Glomerular visceral epithelial cell (primary cell): ENCODE measurements around the gene ZNF74.
"Not testable (repeated sequence)": the region's sequence is repeated elsewhere in the genome, so short reads cannot be mapped to it uniquely, and the experiment has no call there.

Experiments
- DNase-seq: peaks from one replicate; pipeline ENCODE4 v3.0.0-alpha.2; 2016; ENCODE audit errors: extremely low spot score

The ZNF74 gene

DNA sequence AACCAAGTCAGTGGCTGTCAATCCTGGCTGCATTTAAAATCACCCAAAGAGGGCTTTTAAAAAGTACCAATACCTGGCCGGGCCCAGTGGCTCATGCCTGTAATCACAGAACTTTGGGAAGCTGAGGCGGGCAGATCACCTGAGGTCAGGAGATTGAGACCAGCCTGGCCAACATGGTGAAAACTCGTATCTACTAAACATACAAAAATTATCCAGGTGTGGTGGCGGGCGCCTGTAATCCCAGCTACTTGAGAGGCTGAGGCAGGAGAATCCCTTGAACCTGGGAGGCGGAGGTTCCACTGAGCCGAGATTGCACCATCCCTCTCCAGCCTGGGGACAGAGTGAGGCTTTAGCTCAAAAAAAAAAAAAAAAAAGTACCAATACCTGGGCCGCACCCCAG, 17.7 kb upstream of the ZNF74 start:
- not testable (repeated sequence) for DNase-seq

DNA sequence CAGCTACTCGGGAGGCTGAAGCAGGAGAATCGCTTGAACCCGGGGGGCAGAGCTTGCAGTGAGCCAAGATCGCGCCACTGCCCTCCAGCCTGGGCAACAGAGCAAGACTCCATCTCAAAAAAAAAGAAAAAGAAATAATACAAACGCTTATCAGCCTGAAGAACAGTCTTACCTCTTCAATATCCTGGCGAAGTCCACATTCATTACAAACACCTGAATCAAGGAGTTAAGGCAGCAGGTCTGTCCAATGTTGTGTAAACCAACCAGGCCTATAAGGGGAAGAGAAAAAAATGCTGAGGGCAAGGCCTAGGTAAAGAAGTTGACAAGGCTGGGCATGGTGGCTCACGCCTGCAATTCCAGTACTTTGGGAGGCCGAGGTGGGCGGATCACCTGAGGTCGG, 17.0 kb upstream of the ZNF74 start:
- DNase-seq: not testable (repeated sequence)

DNA sequence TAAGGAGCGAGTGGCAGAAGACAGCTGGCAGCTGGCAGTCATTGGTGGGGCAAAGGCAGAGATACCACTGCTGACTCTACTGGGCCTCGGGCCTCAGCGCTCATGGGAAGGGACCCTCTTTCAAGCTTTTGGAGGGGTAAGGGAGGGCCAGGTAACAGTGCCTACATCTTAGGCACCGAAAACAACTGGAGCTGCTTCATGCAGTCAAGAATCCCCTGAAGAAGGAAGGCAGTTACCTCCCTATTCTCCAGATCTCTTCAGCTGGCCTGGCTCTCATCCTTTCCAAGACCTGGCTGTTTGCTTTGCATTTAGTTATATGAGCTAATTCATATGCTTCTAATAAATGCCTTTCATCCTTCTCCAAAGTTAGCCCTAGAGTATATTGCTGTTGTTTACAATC, 15.8 kb upstream of the ZNF74 start:
- no peak for DNase-seq

DNA sequence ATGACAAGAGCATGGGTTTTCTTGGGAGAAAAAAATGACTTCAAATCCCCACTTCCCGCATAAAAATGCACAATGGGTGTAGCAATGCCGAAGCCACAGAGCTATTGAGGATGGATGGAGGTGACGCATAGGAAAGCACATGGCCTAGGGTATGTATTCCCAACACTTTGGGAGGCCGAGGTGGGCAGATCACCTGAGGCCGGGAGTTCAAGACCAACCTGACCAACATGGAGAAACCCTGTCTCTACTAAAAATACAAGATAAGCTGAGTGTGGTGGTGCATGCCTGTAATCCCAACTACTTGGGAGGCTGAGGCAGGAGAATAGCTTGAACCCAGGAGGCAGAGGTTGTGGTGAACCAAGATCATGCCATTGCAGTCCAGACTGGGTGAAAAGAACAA, 15.3 kb upstream of the ZNF74 start:
- not testable (repeated sequence) for DNase-seq

DNA sequence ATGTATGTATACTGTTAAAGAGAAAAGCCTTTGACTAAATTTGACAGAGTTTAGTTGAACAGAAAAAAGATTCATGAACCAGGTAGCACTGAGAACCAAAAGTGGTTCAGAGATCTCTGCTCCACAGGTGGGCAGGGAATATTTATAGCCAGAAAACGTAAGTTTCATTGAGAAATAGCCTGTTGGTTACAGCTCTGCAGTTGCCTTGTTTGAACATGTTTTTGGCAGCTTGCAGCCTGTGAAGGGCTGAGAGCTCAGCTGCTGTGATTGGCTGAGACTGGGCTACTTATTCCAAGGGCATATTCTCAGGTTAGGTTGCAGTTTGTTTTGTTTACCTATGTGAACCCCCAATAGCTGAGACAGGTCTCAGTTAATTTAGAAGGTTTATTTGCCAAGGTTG, 13.5 kb upstream of the ZNF74 start:
- DNase-seq: no peak

DNA sequence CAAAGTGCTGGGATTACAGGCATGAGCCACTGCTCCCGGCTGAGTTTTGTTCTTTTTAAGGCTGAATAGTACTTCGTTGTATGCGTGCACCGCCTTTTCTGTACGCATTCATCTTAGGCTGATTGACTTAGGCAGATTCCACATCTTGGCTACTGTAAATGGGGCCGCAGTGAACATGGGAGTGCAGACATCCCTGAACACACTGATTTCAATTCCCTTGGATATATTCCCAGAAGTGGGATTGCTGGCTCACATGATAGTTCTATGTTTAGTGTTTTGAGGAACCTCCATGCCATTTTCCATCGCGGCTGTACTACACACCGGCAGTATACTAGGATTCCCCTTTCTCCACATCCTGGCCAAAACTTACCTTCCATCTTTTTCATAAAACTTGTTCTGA, 10.4 kb upstream of the ZNF74 start:
- no peak for DNase-seq

DNA sequence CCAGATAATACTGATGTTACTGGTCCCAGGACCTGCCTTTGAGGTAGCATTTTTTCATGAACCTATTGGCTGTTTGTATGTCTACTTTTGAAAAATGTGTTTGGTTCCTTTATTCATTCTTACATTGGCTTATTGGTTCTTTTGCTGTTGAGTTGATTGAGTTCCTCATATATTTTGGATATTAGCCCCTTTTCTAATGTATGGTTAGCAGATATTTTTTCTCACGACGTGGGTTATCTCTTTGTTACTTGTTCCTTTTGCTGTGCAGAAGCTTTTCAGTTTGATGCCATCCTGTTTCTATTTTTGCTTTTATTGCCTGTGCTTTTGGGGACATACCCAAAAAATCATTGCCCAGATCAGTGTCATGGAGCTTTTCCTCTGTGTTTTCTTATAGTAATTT, 9.8 kb upstream of the ZNF74 start:
- DNase-seq: no peak

DNA sequence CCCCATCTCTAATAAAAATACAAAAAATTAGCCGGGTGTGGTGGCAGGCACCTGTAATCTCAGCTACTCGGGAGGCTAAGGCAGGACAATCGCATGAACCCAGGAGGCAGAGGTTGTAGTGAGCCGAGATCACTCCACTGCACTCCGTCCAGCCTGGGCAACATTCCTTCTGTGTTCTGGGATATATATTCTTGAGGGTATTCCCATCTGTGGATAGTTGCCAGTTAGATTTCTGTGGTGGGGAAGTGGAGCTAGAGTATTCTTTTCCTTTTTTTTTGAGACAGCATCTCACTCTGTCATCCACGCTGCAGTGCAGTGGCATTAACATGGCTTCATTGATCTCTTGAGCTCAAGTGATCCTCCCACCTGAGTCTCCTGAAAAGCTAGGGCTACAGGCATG, 9.1 kb upstream of the ZNF74 start:
- DNase-seq: no peak

DNA sequence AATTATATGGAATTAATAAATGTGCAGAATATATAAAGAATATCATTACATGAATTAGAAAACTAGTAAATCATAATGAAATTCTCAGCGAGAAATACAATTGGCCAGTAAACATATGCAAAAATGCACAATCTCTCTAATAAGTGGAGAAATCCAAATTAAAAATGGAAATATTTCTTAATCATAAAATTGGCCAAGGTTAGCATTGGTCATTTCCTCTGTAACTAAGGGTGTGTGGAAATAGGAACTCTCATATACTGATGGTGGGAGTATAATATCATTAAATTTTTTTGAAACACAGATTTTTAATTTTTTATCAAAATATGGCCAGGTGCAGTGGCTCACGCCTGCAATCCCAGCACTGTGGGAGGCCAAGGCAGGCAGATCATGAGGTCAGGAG, 7.6 kb upstream of the ZNF74 start:
- DNase-seq: no peak

DNA sequence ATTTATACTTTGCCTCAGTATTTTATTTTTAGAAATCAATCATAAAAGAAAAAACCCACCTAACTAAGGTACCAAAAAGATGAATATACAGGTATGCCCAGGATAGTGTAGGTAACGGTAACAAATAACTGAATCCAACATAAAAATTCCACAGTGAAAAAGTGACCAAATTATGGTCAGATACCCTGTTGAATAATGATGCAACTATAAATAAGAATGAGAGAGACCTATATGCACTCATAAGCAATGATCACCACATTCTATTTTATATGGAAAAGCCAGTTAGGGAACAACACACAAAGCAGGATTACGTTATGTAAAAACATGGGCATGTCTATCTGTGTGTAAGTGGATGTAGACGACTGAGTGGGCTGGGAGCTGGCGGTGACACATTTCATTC, 7.0 kb upstream of the ZNF74 start:
- no peak for DNase-seq

DNA sequence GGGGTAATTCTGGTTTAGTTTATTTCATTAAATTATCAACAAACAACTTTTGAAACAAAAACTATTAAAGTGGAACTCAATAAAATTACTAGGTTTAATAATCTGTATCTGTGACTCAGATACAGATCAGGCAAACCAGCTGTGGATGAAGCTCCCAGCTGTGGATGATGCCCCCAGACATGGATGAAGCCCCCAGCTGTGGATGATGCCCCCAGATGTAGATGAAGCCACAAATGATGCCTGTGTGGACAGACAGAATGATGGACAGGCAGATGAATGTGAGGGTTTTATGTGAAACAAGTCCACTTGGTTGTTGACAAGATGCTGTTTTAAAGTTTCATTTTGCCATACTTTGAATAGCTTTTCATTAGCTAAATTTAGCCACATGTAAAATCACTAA, 5.8 kb upstream of the ZNF74 start:
- no peak for DNase-seq

DNA sequence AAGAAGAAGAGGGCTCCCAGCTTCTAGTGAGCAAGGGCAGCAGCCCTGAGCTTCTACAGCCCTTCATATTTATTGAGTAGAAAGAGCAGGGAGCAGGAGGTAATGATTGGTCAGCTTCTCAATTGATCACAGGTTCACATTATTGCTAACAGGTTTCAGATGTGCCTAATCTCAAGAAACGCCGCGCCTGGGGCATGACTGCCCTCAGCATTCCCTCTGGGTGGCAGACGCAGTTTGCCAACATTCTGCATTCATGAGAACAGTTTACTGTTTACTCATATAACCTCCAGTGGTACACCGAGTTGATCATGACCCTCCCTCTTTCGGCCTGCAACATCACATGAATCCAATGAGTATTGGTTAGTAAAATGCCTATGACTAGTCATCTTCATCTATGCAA, 4.7 kb upstream of the ZNF74 start:
- no peak for DNase-seq

DNA sequence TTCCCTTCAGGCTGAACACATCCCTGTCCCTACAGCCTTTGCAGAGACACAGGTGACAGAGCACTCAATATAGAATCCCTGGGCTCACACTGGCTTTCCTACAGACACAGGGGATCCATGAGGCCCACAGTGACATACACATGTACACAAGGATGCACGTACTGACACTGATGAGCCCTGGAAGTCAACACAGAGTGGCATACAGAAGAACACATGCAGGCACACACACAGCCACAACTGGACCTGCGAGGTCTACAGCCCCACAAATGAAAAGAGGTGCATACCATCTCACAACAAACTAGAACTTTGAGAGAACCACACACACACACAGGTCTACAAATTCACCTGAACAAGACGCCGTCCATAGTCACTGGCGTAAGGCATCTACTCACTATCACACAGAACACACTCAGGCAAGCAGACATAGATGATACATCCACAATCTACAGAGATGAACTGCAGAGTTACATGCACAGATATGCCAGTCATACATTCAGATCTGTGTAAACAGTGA, 3.5 kb upstream of the ZNF74 start:
- DNase-seq: no peak

DNA sequence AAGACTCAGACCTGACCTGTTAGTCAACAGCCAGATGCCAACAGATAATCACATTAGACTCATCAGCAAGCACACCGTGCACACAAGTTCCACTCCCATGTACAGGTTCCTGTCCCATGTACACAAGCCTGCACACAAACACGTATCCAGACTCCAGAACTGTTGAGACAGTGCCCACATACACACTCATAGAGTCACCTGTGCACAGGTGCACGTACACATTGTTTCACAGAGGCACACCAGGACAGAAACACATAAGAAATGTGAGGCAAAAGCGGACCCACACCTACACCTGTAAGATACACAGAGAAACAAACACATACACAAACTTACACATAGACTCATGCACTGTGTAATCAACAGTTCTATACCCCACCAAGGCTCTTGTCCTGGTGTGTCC, 2.7 kb upstream of the ZNF74 start:
- DNase-seq: no peak

DNA sequence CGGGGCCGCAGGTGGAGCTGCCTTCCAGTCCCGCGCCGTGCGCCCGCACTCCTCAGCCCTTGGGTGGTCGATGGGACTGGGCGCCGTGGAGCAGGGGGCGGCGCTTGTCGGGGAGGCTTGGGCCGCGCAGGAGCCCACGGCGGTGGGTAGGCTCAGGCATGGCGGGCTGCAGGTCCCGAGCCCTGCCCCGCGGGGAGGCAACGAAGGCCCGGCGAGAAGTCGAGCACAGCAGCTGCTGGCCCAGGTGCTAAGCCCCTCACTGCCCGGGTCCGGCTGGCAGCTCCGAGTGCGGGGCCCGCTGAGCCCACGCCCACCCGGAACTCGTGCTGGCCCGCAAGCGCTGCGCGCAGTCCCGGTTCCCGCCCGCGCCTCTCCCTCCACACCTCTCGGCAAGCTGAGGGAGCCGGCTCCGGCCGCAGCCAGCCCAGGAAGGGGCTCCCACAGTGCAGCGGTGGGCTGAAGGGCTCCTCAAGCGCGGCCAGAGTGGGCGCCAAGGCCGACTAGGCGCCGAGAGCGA, 1.5 kb upstream of the ZNF74 start:
- not testable (repeated sequence) for DNase-seq

DNA sequence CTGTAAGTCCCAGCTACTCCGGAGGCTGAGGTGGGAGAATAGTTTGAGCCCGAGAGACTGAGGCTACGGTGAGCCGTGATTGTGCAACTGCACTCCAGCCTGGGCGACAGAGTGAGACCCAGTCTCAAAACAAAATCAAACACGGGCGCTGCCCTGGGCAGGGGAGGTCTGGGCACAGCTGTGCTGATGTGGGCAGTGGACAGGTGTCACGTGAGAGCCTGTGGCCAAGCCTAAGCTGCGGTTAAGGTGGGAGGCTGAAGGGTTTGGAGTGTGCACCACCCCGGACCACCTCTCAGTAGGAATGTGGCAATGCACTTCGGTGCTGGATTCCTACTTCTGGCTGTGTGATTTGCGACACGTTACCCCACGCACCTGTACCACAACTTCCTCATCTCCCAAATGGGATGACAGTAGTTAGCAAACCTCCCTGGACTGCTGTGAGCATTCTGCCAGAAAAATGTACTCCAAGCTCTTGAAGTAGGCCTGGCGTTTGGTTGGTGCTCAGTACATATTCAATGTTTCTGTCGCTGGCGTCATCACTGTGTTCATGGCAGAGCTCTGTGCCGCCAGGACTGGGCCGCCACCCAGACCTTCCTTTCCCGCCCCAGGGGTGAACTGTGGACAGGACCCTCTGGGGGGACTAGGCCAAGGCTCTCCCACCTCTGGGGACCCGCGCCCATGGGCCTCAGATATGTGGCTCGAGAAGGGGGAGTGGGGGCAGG, 807 bp upstream of the ZNF74 start:
- DNase-seq: no peak

DNA sequence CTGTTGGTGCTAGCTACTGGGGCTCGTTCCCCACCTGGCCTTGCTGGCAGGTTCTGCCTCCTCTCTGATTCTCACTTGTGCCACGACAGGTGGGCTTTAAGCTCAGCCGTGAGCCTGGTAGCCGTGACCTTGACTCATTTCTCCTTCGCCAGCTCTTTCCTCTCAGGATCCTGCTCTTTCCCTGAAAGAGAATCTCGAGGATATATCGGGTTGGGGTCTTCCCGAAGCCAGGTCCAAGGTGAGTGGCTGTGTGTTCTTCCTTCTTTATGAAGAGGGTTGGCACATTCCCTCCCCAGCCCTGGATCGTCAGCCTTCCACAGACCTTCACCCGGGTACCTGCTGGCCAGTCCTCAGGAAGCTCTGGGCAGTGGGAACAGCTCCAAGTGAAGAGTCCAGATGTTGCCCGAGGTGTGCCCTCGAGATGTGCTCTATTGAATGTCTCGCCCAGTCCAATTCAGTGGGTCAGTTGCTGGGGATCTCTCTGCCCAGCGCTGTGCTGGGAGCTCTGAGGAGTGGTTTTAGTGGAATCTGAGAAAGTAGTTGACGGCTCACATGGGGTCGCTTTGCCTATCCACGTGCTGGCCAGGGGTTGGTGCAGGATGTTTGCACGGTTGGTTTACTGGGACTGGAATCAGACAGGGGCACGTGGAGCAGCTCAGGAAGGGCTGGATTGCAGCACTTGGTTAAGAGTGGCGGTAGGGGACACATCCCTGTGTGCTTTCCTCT, 1.4 kb downstream of the ZNF74 start:
- DNase-seq: no peak

DNA sequence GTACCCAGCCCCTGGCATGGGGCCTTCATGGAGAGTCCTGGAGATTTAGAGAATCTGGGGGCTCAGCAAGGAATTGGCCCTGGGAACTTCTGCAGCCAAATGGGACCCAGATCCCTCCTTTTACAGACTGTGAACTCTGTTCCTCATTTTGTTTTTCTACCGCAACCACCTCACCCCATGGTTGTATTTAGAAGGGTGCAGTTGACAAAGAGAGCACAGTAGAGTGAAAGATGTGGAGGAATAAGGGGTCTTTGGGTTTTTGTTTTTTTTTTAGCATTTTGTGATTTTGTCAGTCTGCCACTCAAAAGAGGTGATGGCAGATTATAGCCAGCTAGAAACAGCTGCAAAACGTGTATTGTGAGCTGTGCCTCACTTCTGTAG, 1.9 kb downstream of the ZNF74 start:
- no peak for DNase-seq

DNA sequence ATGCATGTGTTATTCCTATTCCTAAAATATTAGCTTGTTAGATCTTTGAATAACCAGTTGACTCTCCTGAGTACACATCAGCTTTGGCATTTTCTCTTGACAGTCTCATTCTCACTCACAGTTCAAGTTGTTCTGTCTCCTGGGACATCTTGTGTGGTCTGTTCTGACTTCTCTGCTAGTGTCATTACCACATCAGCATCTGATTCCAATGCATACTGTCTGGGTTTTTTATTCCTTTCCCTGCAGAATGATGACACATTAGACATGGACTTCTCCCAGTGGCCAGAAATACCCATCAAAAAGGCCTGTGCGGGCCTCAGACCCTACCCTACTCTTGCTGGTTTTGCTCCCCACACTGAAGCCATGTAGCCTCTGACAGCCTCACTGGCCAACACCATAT, 2.7 kb downstream of the ZNF74 start:
- no peak for DNase-seq

DNA sequence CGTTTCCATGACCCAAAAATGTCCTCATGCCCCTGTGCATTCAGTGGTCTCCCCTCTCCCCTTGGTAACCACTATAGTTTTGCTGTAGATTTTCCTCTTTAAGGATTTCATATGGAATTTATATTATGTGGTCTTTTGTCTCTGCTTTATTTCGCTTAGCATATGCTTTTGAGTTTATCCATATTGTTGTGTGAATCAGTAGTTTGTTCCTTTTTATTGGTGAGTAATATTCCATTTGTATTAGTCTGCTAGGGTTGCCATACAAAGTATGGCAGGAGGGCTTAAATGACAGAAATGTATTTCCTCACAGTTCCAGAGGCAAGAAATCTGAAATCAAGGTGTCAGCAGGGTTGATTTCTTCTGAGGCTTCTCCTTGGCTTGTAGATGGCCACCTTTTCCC, 3.5 kb downstream of the ZNF74 start:
- no peak for DNase-seq

DNA sequence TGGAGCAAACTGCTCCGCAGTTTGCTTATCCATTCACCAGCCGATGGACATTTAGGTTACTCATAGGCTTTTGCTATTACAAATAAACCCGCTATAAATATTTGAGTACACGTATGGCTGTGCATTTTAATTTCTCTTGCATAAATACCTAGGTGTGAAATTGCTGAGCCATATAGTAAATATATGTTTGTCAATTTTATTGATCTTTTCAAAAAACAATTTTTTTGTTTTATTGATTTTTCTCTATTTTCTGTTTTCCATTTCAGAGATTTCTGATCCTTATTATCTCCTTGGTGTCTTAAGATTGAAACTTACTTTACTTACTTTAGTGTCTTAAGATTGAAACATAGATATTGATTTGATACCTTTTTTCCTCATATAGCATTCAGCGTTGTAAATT, 4.5 kb downstream of the ZNF74 start:
- no peak for DNase-seq

DNA sequence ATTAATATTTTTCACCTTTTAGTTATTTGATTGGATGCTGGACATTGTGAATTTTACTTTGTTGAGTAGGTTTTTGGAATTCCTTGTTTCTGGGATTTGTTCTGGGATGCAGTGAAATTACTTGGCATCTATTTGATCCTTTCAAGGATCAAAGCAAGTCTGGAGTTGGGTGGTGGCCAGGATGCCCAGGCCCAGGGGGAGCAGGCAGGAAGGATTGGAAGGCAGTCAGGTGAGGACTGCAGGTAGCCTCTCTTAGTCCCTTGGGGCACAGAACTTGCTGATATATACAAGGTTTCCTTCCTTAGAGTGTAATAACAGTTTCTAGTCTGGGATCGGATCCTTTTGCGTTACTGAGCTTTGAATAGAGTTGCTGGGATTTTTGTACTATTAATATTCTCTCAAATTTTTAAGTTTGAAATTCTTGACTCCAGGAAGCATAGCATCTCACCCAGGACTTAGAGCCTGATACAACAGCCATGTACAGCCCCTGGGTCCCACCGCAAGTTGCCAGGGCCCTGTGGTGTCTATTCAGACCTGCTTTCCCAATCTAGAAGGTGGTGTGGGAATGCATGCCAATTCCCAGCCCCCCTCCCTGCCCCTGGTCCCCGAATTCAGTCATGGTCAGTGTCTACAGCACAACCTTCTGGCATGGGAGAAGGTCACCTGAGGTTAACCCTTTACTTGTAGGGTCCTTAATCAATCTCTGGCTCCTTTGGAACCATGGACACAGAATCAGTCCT, 6.1 kb downstream of the ZNF74 start:
- DNase-seq: no peak
